ENCODE results near the gene CACNA2D3. TPM values are rescaled to one million over a fixed set of nuclear protein-coding genes. Genes with fewer than 3 reads are reported as not detected.

The CACNA2D3 gene
- total RNA-seq, 1 donor from 2014 or later: 1.3 TPM

DNA sequence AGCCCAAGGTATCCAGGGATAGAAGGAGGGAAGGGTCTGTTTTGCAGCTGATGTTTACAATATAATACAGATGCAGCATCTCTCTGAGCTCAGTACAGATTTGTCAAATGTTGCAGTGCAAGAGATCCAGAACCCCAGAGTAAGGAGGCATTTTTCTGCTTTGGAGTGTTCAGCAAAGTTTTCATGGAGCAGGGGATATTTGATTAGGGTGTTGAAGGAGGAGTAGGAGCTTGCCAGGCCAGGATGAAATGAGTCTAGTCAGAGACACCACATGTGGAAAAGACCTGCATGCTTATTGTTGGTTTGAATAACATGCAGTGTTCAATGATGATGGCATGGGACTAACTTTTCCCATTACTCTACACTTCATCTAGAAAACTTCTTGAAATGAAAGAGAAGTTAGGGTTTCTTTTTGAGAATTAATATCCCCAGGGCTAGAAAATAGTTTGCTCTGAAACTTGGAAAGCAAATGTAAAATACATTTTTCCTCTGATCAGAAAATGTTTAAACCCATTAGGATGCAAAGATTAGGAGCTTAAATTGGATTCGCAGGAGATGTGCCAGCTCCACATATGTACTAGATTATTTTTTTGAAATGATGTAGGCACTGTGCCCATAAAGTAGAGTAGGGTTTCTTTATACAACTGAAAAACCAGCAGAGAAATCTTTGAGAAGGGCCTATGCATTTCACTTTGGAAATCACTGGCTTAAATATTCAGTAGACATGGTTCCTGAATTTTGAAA is 243.8 kb downstream of the CACNA2D3 start:
- no peak overlapping the region for H3K4me3 ChIP-seq (ENCODE audit: low read depth, low read length)
- TF ChIP-seq, protein P1, sequence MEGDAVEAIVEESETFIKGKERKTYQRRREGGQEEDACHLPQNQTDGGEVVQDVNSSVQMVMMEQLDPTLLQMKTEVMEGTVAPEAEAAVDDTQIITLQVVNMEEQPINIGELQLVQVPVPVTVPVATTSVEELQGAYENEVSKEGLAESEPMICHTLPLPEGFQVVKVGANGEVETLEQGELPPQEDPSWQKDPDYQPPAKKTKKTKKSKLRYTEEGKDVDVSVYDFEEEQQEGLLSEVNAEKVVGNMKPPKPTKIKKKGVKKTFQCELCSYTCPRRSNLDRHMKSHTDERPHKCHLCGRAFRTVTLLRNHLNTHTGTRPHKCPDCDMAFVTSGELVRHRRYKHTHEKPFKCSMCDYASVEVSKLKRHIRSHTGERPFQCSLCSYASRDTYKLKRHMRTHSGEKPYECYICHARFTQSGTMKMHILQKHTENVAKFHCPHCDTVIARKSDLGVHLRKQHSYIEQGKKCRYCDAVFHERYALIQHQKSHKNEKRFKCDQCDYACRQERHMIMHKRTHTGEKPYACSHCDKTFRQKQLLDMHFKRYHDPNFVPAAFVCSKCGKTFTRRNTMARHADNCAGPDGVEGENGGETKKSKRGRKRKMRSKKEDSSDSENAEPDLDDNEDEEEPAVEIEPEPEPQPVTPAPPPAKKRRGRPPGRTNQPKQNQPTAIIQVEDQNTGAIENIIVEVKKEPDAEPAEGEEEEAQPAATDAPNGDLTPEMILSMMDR (conservative IDR thresholded peaks at IDR 0.05; ENCODE audit: low read depth, low read length): no peak
- no peak for DNase-seq (ENCODE audit: low read depth)

DNA sequence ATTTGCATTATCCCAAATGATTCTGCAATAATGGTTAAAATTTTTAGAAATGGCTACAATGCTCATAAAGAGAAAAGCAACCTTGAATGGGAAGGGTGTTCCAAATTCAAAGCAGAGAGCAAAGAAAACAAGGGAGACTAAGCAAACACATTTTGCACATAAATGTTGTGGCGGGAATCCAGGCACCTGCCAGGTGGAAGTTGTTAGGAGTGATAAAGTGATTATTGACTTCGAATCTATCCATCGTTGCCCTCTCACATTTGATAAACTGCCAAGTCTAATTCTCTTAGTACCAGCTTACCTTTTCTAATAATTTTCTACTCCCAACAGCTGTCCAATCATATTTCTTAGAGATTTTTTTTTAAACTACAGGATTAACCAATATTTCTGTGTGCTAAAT is 244.5 kb downstream of the CACNA2D3 start:
- TF ChIP-seq, protein P1 (conservative IDR thresholded peaks at IDR 0.05; ENCODE audit: low read depth, low read length): no peak
- DNase-seq (ENCODE audit: low read depth): no peak
- H3K4me3 ChIP-seq (ENCODE audit: low read depth, low read length): no peak overlapping the region

DNA sequence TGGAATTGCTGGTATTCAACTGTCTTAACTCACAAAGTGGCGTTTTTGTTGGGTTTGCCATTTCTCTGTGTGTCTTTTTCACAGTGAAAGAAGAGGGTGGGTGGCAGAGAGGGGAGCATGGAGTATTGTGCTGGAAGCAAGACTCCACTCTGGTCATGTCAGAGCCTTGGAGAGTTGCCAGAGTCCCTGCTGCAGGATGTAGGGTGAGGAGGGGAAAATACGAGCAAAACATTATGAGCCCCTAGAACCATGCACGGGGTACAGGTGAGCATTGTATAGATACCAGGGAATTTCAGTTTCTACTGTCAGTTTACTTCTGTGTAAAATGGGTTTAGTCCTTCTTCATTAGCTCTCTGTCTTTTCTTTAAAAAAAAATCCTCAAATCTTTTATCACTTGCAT is 249.9 kb downstream of the CACNA2D3 start:
- H3K4me3 ChIP-seq (ENCODE audit: low read depth, low read length): no peak overlapping the region
- TF ChIP-seq, protein P1 (conservative IDR thresholded peaks at IDR 0.05; ENCODE audit: low read depth, low read length): no peak
- DNase-seq (ENCODE audit: low read depth): no peak

DNA sequence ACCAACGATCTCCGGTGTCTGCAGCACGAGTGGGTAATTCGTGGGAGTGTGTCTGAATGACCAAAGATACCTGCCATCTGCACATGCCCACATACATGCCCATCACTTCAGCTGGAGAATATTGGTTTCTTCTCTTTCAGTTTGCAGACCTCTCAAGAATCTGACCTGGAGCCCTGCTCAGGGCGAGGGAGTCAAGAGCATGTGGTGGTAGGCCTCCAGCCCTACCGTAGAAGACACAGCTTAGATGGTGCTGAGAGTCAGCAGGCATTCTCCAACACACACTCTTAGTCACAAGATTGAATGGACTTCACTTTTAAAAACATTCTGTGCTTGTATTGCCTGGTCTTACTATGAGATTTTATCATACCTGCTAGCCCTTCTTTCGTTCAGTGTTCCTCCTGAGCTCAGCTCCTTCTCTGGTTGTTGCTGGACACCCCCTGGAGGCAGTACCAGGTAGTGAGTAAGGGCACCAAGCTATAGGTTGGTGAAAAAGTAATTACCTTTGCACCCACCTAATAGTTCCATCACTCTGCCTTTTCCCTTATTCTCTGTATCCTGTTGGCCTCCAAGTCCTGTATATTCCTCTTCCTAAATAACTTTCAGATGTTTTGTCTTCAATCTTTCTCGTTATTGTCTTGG is 252.0 kb downstream of the CACNA2D3 start:
- TF ChIP-seq, protein P1 (conservative IDR thresholded peaks at IDR 0.05; ENCODE audit: low read depth, low read length): peak; percentile 80
- DNase-seq (ENCODE audit: low read depth): peak; percentile 1
- H3K4me3 ChIP-seq (ENCODE audit: low read depth, low read length): no peak overlapping the region

DNA sequence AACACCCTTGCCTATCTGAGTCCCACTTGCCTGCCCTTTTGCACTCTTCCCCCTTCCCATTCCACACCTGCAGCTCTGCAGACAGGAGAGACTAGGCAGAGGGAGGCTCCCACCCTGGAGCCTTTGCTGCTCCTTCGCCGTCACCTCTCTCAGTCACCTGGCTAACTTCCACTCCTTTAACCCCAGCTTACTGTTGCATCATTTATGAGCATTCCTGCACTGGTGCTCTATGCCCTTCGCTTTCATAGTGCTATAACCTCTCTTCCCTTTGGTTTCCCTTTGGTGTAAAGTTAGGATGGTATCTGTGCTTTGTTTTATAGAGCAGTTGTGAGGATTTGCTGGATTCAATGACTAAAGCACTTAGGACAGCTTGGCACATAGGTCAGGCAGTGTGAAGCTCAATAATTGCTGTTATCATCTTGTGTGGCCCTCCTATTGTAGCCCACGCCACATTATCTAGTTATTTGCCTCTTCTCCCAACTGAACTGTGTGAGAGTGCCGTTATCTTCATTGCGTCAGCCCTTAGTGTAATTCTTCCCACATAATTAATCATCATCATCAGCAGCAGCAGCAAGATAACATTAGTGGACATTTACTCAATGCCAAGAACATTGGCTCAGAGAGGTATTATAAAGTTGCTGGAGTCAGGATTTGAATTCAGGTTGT is 253.9 kb downstream of the CACNA2D3 start:
- H3K4me3 ChIP-seq (ENCODE audit: low read depth, low read length): no peak overlapping the region
- TF ChIP-seq, protein P1 (conservative IDR thresholded peaks at IDR 0.05; ENCODE audit: low read depth, low read length): no peak
- DNase-seq (ENCODE audit: low read depth): no peak

DNA sequence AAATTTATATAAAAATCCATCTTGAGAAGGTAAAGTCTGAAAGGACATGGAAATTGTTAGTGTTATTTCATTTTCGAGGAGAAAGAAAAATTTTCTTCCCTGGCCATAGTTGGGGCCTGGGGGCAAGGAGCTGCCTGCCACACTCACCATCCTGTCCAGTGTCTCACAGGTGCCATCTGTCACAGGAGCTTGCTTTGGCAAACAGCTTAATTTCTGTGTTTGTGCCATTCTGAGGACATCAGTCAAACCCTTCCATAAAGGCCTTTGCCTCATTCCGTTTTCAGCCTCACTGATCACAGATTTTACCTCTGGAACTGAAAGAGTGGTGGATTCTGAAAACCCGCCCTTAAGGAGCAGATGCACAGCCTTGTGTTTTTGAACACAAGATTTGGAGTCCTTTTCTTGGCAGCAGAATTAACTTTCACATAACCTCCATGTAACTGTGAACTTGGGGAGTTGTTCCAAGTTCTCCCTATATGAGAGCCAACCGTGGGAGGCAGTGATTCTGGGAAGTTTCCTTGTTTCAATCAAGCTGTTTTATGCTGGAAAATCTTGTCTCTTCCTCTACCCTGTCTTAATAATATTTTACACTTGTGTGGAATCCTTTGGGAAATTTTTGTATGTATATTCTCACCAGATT is 254.7 kb downstream of the CACNA2D3 start:
- DNase-seq (ENCODE audit: low read depth): no peak
- H3K4me3 ChIP-seq (ENCODE audit: low read depth, low read length): no peak overlapping the region
- TF ChIP-seq, protein P1 (conservative IDR thresholded peaks at IDR 0.05; ENCODE audit: low read depth, low read length): no peak

All from epithelial cell of proximal tubule (primary cell).